ENCODE measurements around the gene DENND1C. TPM values are rescaled to one million over a fixed set of nuclear protein-coding genes. Genes with fewer than 3 reads are reported as not detected.

Gene DENND1C
- polyA plus RNA-seq, 1 donor from 2014 or later, result 0.17 TPM

DNA sequence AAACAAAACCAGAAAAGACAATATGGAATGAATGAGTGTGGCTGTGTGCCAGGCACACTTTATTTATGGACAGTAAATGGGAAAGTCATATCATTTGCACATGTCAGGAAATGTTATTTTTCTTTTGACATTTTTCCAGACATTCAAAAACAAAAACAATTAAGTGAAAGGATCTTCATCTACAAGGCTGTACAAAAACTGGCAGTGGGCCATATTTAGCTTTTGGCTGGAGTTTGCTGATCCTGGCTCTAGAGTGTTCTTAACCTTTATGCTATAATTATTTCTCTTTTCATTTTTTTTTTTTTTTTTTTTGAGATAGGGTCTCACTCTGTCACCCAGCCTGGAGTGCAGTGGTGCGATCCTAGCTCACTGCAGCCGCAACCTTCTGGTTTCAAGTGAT is 42.7 kb upstream of the DENND1C start:
- H3K9ac ChIP-seq (ENCODE audit: low read length), result no peak overlapping the region
- H4K20me1 ChIP-seq (ENCODE audit: insufficient read depth), result no peaks in the 10 kb centered on the region
- H3K4me2 ChIP-seq (ENCODE audit: low read length), result no peak overlapping the region
- H3K79me2 ChIP-seq (replicated peaks; ENCODE audit: insufficient read depth, low read length), result no peaks in the 10 kb centered on the region
- no peak overlapping the region for H3K4me3 ChIP-seq (ENCODE audit: low read length)
- H3F3A ChIP-seq (ENCODE audit: insufficient read depth, low read length, poor library complexity, severe bottlenecking), result no peaks in the 10 kb centered on the region
- H3K27ac ChIP-seq (ENCODE audit: low read length), result no peak overlapping the region
- TF ChIP-seq, protein P1, sequence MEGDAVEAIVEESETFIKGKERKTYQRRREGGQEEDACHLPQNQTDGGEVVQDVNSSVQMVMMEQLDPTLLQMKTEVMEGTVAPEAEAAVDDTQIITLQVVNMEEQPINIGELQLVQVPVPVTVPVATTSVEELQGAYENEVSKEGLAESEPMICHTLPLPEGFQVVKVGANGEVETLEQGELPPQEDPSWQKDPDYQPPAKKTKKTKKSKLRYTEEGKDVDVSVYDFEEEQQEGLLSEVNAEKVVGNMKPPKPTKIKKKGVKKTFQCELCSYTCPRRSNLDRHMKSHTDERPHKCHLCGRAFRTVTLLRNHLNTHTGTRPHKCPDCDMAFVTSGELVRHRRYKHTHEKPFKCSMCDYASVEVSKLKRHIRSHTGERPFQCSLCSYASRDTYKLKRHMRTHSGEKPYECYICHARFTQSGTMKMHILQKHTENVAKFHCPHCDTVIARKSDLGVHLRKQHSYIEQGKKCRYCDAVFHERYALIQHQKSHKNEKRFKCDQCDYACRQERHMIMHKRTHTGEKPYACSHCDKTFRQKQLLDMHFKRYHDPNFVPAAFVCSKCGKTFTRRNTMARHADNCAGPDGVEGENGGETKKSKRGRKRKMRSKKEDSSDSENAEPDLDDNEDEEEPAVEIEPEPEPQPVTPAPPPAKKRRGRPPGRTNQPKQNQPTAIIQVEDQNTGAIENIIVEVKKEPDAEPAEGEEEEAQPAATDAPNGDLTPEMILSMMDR (IDR thresholded peaks at IDR 0.05; ENCODE audit: poor library complexity, severe bottlenecking), result no peak
- TF ChIP-seq POLR2AphosphoS5 (IDR thresholded peaks at IDR 0.05) (no peak), EP300 (conservative IDR thresholded peaks at IDR 0.05; ENCODE audit: poor library complexity, severe bottlenecking) (no peak), MXI1 (conservative IDR thresholded peaks at IDR 0.05; ENCODE audit: poor library complexity, severe bottlenecking) (no peak), TAF1 (IDR thresholded peaks at IDR 0.05; ENCODE audit: low read depth) (no peak), EZH2 (IDR thresholded peaks at IDR 0.05; ENCODE audit: borderline replicate concordance, insufficient read depth, low read length, poor library complexity, severe bottlenecking) (no peak)
- no peaks in the 10 kb centered on the region for H3K27me3 ChIP-seq (ENCODE audit: insufficient read depth, low read depth, low read length)
- no peaks in the 10 kb centered on the region for H3K36me3 ChIP-seq (ENCODE audit: insufficient read depth, low read length)
- H2AFZ ChIP-seq (ENCODE audit: low read depth, low read length), result no peak overlapping the region
- H3K9me2 ChIP-seq (ENCODE audit: insufficient read depth, low read length), result no peaks in the 10 kb centered on the region
- H3K9me3 ChIP-seq (ENCODE audit: low read length), result no peaks in the 10 kb centered on the region

DNA sequence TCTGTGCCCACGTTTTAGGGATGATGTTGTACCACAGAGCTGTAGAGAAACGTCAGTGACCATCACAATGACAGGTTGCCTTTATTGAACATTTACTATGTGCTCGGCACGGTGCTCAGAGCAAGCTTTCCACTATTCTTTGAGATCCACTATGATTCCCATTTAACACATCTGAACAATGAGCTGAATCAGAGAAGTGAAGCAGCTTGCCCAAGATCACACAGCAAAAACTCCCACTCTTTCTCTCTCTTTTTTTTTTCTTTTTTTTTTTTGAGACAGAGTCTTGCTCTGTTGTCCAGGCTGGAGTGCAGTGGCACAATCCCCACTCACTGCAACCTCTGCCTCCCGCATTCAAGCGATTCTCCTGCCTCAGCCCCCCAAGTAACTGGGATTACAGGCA is 41.1 kb upstream of the DENND1C start:
- Histone ChIP-seq H3K9me3 (ENCODE audit: low read length) (no peaks in the 10 kb centered on the region), H3K27ac (ENCODE audit: low read length) (no peak overlapping the region), H3K4me2 (ENCODE audit: low read length) (no peak overlapping the region), H4K20me1 (ENCODE audit: insufficient read depth) (no peaks in the 10 kb centered on the region), H3K27me3 (ENCODE audit: insufficient read depth, low read depth, low read length) (no peaks in the 10 kb centered on the region), H3F3A (ENCODE audit: insufficient read depth, low read length, poor library complexity, severe bottlenecking) (no peaks in the 10 kb centered on the region), H2AFZ (ENCODE audit: low read depth, low read length) (no peak overlapping the region), H3K4me3 (ENCODE audit: low read length) (no peak overlapping the region), H3K36me3 (ENCODE audit: insufficient read depth, low read length) (no peaks in the 10 kb centered on the region), H3K79me2 (replicated peaks; ENCODE audit: insufficient read depth, low read length) (no peaks in the 10 kb centered on the region), H3K9me2 (ENCODE audit: insufficient read depth, low read length) (no peaks in the 10 kb centered on the region), H3K9ac (ENCODE audit: low read length) (no peak overlapping the region)
- TF ChIP-seq EZH2 (IDR thresholded peaks at IDR 0.05; ENCODE audit: borderline replicate concordance, insufficient read depth, low read length, poor library complexity, severe bottlenecking) (no peak), MXI1 (conservative IDR thresholded peaks at IDR 0.05; ENCODE audit: poor library complexity, severe bottlenecking) (no peak), TAF1 (IDR thresholded peaks at IDR 0.05; ENCODE audit: low read depth) (no peak), RAD21 (conservative IDR thresholded peaks at IDR 0.05) (no peak), EP300 (conservative IDR thresholded peaks at IDR 0.05; ENCODE audit: poor library complexity, severe bottlenecking) (no peak)
- TF ChIP-seq, protein P1 (IDR thresholded peaks at IDR 0.05; ENCODE audit: poor library complexity, severe bottlenecking), result no peak
- TF ChIP-seq, protein P2, sequence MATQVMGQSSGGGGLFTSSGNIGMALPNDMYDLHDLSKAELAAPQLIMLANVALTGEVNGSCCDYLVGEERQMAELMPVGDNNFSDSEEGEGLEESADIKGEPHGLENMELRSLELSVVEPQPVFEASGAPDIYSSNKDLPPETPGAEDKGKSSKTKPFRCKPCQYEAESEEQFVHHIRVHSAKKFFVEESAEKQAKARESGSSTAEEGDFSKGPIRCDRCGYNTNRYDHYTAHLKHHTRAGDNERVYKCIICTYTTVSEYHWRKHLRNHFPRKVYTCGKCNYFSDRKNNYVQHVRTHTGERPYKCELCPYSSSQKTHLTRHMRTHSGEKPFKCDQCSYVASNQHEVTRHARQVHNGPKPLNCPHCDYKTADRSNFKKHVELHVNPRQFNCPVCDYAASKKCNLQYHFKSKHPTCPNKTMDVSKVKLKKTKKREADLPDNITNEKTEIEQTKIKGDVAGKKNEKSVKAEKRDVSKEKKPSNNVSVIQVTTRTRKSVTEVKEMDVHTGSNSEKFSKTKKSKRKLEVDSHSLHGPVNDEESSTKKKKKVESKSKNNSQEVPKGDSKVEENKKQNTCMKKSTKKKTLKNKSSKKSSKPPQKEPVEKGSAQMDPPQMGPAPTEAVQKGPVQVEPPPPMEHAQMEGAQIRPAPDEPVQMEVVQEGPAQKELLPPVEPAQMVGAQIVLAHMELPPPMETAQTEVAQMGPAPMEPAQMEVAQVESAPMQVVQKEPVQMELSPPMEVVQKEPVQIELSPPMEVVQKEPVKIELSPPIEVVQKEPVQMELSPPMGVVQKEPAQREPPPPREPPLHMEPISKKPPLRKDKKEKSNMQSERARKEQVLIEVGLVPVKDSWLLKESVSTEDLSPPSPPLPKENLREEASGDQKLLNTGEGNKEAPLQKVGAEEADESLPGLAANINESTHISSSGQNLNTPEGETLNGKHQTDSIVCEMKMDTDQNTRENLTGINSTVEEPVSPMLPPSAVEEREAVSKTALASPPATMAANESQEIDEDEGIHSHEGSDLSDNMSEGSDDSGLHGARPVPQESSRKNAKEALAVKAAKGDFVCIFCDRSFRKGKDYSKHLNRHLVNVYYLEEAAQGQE (IDR thresholded peaks at IDR 0.05; ENCODE audit: borderline replicate concordance), result no peak
